Forelimb muscle (tissue), 1 donor: Measurements from ENCODE around the gene SLCO1A2. TPM values are rescaled to one million over a fixed set of nuclear protein-coding genes. Genes with fewer than 3 reads are reported as not detected.

Experiments used
- polyA plus RNA-seq: library from polyadenylated mRNA; unstranded; fragments of 120-200 nt; gene quantifications from one replicate; pipeline ENCODE4 v1.2.1, GENCODE V29; 2013; ENCODE audit not compliant: insufficient read length

SLCO1A2 gene
- polyA plus RNA-seq, 1 donor, result not detected

Other genes starting within 250 kb of the SLCO1A2 start
- gene SLCO1B1, start 203.7 kb downstream of the SLCO1A2 start, polyA plus RNA-seq, result not detected
- gene IAPP, start 38.0 kb upstream of the SLCO1A2 start, polyA plus RNA-seq, result not detected
- gene PYROXD1, start 102.7 kb upstream of the SLCO1A2 start, polyA plus RNA-seq, result 18.5 TPM
- 29.5 TPM for gene RECQL, start 166.7 kb upstream of the SLCO1A2 start, polyA plus RNA-seq
- 38.2 TPM for gene GOLT1B, start 166.9 kb upstream of the SLCO1A2 start, polyA plus RNA-seq
- gene SPX, start 191.4 kb upstream of the SLCO1A2 start, polyA plus RNA-seq, result 29.0 TPM